ENCODE measurements around the gene FNDC1.

- no peak for TF ChIP-seq CTCF (IDR thresholded peaks at IDR 0.05)
- TF ChIP-seq POLR2A (IDR thresholded peaks at IDR 0.05): no peak
- TF ChIP-seq POLR2AphosphoS5 (IDR thresholded peaks at IDR 0.05; ENCODE audit: insufficient read depth in 1 of 2, low read depth in 1 of 2): no peak
Measured at GRCh38 chr6:159257846-159258245, 88.6 kb downstream of the FNDC1 start.
